Measurements from ENCODE around the gene PHF14.
A peak's percentile ranks its signal among the peaks of the same experiment; 100 is the strongest.

The PHF14 gene

DNA sequence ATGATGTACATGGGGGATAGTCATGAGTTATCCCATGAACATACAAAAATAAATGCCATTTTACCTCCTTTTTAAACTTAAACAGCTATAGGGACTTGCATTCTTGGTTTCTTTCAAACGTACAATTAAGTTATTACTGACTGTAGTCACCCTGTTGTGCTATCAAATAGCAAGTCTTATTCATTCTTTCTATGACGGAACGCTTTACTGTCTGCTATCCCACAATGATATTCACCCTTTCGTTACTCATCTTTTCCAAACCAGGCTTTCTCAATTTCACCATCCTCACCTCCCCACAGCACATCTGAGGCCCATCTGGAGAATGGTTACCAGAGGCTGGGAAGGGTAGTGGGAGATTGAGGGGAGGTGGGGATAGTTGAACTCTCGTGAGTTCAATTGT lies 218.8 kb downstream of the PHF14 start:
- no peak for TF ChIP-seq ZFX (IDR thresholded peaks at IDR 0.05; ENCODE audit: borderline replicate concordance)
- TF ChIP-seq, protein P1, sequence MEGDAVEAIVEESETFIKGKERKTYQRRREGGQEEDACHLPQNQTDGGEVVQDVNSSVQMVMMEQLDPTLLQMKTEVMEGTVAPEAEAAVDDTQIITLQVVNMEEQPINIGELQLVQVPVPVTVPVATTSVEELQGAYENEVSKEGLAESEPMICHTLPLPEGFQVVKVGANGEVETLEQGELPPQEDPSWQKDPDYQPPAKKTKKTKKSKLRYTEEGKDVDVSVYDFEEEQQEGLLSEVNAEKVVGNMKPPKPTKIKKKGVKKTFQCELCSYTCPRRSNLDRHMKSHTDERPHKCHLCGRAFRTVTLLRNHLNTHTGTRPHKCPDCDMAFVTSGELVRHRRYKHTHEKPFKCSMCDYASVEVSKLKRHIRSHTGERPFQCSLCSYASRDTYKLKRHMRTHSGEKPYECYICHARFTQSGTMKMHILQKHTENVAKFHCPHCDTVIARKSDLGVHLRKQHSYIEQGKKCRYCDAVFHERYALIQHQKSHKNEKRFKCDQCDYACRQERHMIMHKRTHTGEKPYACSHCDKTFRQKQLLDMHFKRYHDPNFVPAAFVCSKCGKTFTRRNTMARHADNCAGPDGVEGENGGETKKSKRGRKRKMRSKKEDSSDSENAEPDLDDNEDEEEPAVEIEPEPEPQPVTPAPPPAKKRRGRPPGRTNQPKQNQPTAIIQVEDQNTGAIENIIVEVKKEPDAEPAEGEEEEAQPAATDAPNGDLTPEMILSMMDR (IDR thresholded peaks at IDR 0.05), result no peak
- no peak overlapping the region for H3K27ac ChIP-seq

DNA sequence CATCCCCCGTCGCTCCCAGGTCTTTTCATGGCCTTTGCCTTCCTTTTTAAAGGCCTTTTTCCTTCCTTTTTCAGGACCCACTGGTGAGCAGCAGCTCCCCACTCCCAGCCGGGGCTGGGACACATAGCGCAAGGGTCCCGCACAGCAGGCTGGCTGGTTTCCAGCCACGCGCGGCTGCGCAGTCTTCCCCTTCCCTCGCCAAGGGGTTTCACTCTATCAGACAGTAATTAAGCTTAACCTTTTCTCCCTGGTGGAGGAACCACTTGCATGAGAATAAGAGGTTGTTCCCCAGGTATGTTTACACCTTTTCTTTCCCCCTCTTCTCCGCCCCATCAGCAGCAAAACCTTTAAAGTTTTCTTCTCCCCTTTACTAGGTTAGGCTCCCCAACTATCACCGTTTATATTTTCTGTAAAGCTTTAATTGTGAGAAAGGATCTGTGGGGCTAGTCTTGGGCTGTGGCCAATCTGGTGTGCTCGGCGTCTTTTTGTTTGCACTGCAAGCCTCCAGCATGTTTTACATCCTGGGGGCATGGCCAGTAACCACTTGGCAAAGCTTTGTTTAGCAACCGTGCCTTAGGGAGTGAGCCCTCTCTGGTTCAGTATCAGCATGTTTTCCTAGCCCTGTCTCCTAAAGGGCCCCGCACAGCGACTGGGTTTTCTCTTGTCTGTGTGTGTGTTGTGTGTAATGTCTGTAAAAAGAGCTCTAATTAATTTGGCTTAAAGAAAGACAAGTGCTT lies 219.6 kb downstream of the PHF14 start:
- TF ChIP-seq, protein P1 (IDR thresholded peaks at IDR 0.05), result no peak
- TF ChIP-seq ZFX (IDR thresholded peaks at IDR 0.05; ENCODE audit: borderline replicate concordance), result no peak
- H3K27ac ChIP-seq, result peak overlapping the region; percentile 52

DNA sequence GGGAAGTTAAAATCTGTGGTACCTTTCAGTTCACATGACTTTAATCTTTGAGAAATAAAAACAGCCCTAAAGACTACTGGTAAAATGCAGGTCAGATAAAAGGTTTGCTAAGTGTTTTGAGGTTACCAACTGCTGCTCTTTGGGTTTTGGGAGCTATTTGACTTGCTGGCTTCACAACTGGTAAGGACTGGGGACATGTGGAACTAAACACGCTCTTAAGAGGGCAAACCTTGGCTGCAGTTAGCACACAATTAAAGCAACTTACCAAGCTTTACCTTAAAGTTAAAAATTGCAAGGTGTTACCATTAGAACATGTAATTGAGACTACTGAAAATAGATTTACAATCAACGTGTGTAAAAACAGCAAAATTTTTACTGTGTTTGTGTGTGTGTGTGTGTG lies 220.2 kb downstream of the PHF14 start:
- H3K27ac ChIP-seq, result peak overlapping the region; percentile 52
- TF ChIP-seq, protein P1 (IDR thresholded peaks at IDR 0.05), result no peak
- no peak for TF ChIP-seq ZFX (IDR thresholded peaks at IDR 0.05; ENCODE audit: borderline replicate concordance)

DNA sequence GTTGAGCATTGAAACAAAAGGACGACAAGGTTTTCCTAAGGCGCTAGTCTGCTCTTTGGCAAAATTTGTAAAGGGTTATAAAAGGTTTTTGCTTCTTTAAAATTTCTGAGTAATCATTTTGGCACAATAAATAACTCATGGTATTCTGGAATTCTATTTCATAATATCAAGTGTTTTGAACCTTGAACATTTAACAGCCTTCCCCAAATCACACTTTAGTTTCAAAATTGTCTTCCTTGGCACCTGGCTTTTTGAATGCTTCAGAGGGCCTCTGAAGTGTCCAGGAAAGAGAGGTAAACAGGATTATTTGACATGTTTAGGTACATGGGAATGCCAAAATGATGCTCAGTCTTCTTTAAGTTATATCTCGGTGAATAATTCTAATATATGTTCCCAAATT lies 220.8 kb downstream of the PHF14 start:
- TF ChIP-seq, protein P1 (IDR thresholded peaks at IDR 0.05), result no peak
- TF ChIP-seq ZFX (IDR thresholded peaks at IDR 0.05; ENCODE audit: borderline replicate concordance), result no peak
- no peak overlapping the region for H3K27ac ChIP-seq

DNA sequence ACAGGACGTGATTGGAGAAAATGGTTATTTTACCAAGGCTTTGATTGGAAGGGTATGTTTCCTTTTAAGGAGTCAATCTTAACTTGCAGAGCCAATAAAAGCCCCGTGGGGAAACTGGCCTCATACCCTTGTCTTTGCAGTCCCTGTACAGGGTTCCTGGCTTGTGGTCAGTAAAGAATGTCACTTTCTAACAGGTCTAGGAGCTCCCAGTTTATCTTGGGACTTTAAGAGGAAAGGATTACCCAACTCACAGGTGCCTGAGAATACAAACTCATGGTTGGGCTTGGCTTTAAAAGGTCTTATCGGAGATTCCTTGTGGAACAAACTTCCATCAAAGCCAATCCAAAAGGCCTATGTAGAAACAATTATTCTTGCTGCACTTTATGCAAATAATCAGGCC lies 221.8 kb downstream of the PHF14 start:
- no peak overlapping the region for H3K27ac ChIP-seq
- TF ChIP-seq, protein P1 (IDR thresholded peaks at IDR 0.05), result no peak
- TF ChIP-seq ZFX (IDR thresholded peaks at IDR 0.05; ENCODE audit: borderline replicate concordance), result no peak

DNA sequence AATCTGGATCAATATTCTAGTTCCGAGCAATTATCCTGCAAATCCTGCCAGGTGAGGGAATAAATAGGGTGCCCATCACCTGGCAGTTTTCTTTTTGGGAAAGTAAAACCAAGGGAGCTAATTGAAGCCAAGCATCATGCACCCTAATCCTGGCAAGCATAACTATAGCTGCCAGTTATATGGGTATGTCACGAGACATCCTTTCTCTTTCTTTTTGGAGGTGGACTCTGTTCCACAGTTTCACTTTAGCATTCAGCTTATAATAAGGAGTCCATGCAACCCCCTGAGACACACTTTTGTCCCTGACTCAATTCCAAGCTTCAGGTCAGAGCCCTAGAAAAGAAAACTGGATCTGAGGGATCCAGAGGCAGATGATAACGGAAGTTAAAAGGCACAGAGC lies 222.5 kb downstream of the PHF14 start:
- TF ChIP-seq, protein P1 (IDR thresholded peaks at IDR 0.05), result no peak
- TF ChIP-seq ZFX (IDR thresholded peaks at IDR 0.05; ENCODE audit: borderline replicate concordance), result no peak
- H3K27ac ChIP-seq, result no peak overlapping the region

DNA sequence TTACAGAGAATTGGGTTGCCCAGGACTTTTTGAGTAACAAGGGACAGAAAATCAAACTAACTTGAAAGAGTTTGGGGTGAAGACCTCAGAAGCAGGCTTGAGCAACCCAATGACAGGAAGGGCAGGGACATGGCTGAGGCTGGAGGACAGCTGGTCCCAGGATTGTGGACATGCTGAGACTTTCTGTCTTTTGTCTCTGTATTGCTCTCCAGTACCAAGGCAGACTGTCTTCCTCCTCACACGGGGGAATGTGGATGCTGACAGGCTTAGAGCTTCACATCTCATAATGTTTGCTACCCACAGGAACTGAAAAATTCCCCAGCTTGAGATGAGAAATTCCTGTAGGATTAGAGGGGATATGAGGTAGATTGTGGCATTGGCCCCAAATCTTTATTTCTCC lies 229.6 kb downstream of the PHF14 start:
- TF ChIP-seq, protein P1 (IDR thresholded peaks at IDR 0.05), result no peak
- no peak for TF ChIP-seq ZFX (IDR thresholded peaks at IDR 0.05; ENCODE audit: borderline replicate concordance)
- H3K27ac ChIP-seq, result no peak overlapping the region

Data from 22Rv1 (cell line).